Diencephalon (tissue), 1 donor: ENCODE measurements around the gene KLHDC3. TPM values are rescaled to one million over a fixed set of nuclear protein-coding genes. Genes with fewer than 3 reads are reported as not detected.

ENCODE experiments used
- total RNA-seq: library from RNA; depleted of rRNA; stranded (reverse); fragments of >200 nt; gene quantifications from one replicate; pipeline ENCODE4 v1.2.3, GENCODE V29; 2014

KLHDC3 gene
- total RNA-seq, result 118 TPM

DNA sequence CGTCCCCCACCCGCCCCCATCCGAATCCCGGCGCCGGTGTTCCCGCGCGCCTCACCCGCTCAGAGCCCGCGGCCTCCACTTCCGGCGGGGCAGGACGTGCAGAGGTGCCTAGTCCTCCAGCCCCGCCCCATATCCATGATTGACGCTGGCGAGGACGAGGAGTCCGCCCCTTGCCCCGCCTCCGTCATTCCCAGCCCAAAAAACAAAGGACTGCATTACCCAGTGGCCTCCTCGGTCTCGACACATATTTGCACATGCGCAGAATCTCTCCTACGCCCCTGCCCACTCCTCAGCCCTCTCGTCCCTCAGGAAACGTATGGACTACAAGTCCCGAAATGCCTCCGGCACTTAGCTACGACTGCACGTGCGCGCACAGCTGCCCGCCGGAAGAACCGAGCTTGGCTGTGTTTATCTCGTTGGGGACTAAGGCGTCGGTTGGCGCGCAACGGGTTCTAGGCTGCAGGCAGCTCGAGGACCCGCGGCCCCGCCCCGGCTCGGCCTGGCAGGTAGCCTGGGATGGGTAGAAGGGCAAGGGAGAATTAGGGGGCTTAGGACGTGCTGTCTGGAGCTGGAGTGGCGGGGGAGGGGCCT, at the start of gene KLHDC3, which contains the start of gene MEA1:
TSS of gene KLHDC3 (plus strand) at position 407 of the 591 bp plus-strand sequence. CDS start 2,944 bp downstream, outside the sequence.
TSS of gene MEA1 (minus strand) at position 104 of the 591 bp plus-strand sequence. CDS start 133 bp downstream, outside the sequence.

DNA sequence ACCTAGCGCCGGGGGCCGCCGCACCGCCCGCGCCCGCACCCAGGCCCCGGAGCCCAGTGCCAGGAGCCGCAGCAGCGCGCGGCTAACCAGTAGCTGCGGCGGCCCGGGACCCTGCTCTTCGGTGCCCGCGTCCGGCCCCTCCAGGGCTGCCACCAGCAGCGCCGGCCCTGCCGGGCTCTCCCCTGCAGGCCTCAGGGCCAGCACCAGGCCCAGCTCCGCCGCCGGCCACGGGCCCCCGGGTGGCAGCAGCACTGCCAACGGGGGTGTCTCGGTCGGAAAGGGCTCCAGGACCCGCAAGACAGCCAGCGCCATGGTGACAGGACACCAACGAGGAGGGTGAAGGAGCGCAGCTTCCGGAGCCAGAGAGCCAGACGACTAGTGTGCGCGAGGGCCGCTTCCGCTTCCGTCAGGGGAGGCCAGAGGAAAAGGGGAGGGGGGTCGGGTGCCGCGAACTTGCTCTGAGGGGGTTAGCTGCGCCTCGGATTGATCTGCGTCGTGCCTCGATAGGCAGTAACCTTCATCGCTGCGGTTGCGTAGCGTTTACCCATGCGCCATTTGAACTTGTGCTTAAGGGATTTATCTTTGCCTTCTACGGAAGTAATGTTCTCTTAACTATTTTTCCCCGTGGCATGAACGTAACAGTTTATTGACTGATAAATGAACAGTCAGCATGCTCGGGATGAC, 35.1 kb upstream of the KLHDC3 start, which contains the start of gene PEX6:
TSS of gene PEX6 (minus strand) at position 343 of the 684 bp plus-strand sequence. CDS start at position 312, 31 bp downstream.

GRCh38 chr6:42984001-42984923, 29.8 kb upstream of the KLHDC3 start, which contains the start of gene PPP2R5D:
TSS of gene PPP2R5D (plus strand) at chr6:42984570. CDS start at chr6:42984678, 108 bp downstream.

GRCh38 chr6:43021270-43022047, 7.4 kb downstream of the KLHDC3 start, which contains the start of gene RRP36:
TSS of gene RRP36 (plus strand) at chr6:43021623. CDS start at chr6:43021655, 32 bp downstream.

GRCh38 chr6:43053545-43054205, 39.6 kb downstream of the KLHDC3 start, which contains the start of gene CUL7:
TSS of gene CUL7 (minus strand) at chr6:43053851. CDS start at chr6:43052788, 1,063 bp downstream.

GRCh38 chr6:43059168-43060033, 45.4 kb downstream of the KLHDC3 start, which contains the start of the genes KLC4 and MRPL2:
TSS of gene KLC4 (plus strand) at chr6:43059631. CDS start at chr6:43061336, 1,705 bp downstream.
TSS of gene MRPL2 (minus strand) at chr6:43059434. CDS start at chr6:43059381, 53 bp downstream.

Other genes starting within 250 kb of the KLHDC3 start
- 19.4 TPM for gene BICRAL, start 232.2 kb upstream of the KLHDC3 start, total RNA-seq
- gene RPL7L1, start 134.6 kb upstream of the KLHDC3 start, total RNA-seq, result 127 TPM
- gene PTCRA, start 98.2 kb upstream of the KLHDC3 start, total RNA-seq, result not detected
- gene CNPY3, start 84.8 kb upstream of the KLHDC3 start, total RNA-seq, result 26.3 TPM
- gene GNMT, start 53.5 kb upstream of the KLHDC3 start, total RNA-seq, result not detected
- gene PEX6, start 35.1 kb upstream of the KLHDC3 start, total RNA-seq, result 19.8 TPM
- 61.1 TPM for gene PPP2R5D, start 29.7 kb upstream of the KLHDC3 start, total RNA-seq
- gene MEA1, start 303 bp upstream of the KLHDC3 start, total RNA-seq, result 37.6 TPM
- 56.5 TPM for gene RRP36, start 7.4 kb downstream of the KLHDC3 start, total RNA-seq
- 17.3 TPM for gene CUL7, start 39.6 kb downstream of the KLHDC3 start, total RNA-seq
- gene MRPL2, start 45.2 kb downstream of the KLHDC3 start, total RNA-seq, result 13.6 TPM
- 24.9 TPM for gene KLC4, start 45.4 kb downstream of the KLHDC3 start, total RNA-seq
- gene PTK7, start 62.1 kb downstream of the KLHDC3 start, total RNA-seq, result 34.8 TPM
- gene SRF, start 157.0 kb downstream of the KLHDC3 start, total RNA-seq, result 11.3 TPM
- gene CUL9, start 167.9 kb downstream of the KLHDC3 start, total RNA-seq, result 34.1 TPM
- gene DNPH1, start 215.2 kb downstream of the KLHDC3 start, total RNA-seq, result 26.1 TPM
- gene TTBK1, start 229.2 kb downstream of the KLHDC3 start, total RNA-seq, result 16.8 TPM